HCT116 (cell line): ENCODE measurements around the gene DPF3. TPM values are rescaled to one million over a fixed set of nuclear protein-coding genes. Genes with fewer than 3 reads are reported as not detected.

Experiments used
- ATAC-seq: fragments of 200-7000 bp; cut with Tn5 transposase; 2 replicates; pipeline ENCODE4 v1.9.1; 2020; ENCODE audit warnings: mild to moderate bottlenecking, moderate library complexity
- BruUV-seq: library from RNA; stranded (reverse); fragments of 400-500 nt; replicated peaks from 2 replicates; lab custom pipeline; 2021; lab: Mats Ljungman, UMichigan
- CTCF ChIA-PET: fragments of 300-600 bp; sonication (Branson Sonifier 250); formaldehyde crosslinking; loops from one replicate; lab custom pipeline; 2021; ENCODE audit warnings: antibody characterized with exemption; lab: Charles Lee
- POLR2A ChIA-PET: fragments of 300-600, 350-600 bp; sonication (Branson Sonifier 250); formaldehyde crosslinking; loops from one replicate; lab custom pipeline; 2021; ENCODE audit warnings: antibody characterized with exemption; lab: Charles Lee
- RAD21 ChIA-PET, 2 experiments: fragments of 300-600 bp; sonication (Branson Sonifier 250); formaldehyde crosslinking; loops; one replicate each; lab custom pipeline; 2023; ENCODE audit warnings: low total read pairs in 2 of 2; ENCODE audit not compliant: uncharacterized antibody in 2 of 2, unreplicated experiment in 2 of 2, low non-redundant PET in 1 of 2; lab: Charles Lee
- DNase-seq: peaks from one replicate; pipeline ENCODE4 v3.0.0-alpha.2; 2010; ENCODE audit warnings: low read depth, low spot score
- H2AFZ ChIP-seq: fragments of 200-600 bp; shearing (Covaris generic), sonication (generic); 2 replicates; pipeline ENCODE4 v1.6.1; 2017; ENCODE audit warnings: low read depth, mixed run types, mixed read lengths, antibody characterized with exemption, low read length; ENCODE audit not compliant: poor library complexity, severe bottlenecking
- H3K27ac ChIP-seq: 2 replicates; pipeline ENCODE4 v1.5.1; 2012; ENCODE audit warnings: low read depth, low read length
- H3K27me3 ChIP-seq: fragments of 200-600 bp; sonication (generic); 2 replicates; pipeline ENCODE4 v1.6.1; 2016; ENCODE audit warnings: mixed run types, low read length, mixed read lengths; ENCODE audit not compliant: insufficient read depth
- H3K36me3 ChIP-seq, 2 experiments: fragments of 200-500 bp in 1 of 2; fragments of 200-600 bp in 1 of 2; sonication (Bioruptor generic) in 1 of 2; sonication (generic) in 1 of 2; 2 replicates each; pipeline versions ENCODE4 v1.5.1 to v1.6.1; 2014 to 2016; ENCODE audit warnings: low read length in 2 of 2, inconsistent platforms in 1 of 2, mixed read lengths in 1 of 2, mixed run types in 1 of 2; ENCODE audit not compliant: insufficient read depth in 2 of 2, control insufficient read depth in 1 of 2
- H3K4me1 ChIP-seq, 2 experiments: fragments of 200-600 bp in 1 of 2; sonication (generic) in 1 of 2; 2 replicates each; pipeline versions ENCODE4 v1.5.1 to v1.6.1; 2012 to 2017; ENCODE audit warnings: low read length in 2 of 2, inconsistent platforms in 1 of 2, mild to moderate bottlenecking in 1 of 2, mixed read lengths in 1 of 2, mixed run types in 1 of 2, moderate library complexity in 1 of 2; ENCODE audit not compliant: insufficient read depth in 2 of 2, control insufficient read depth in 1 of 2
- H3K4me2 ChIP-seq: fragments of 200-600 bp; sonication (generic); 2 replicates; pipeline ENCODE4 v1.6.1; 2017; ENCODE audit warnings: mixed run types, low read length, mixed read lengths
- H3K4me3 ChIP-seq, 2 experiments: fragments of 200-600 bp in 1 of 2; sonication (generic) in 1 of 2; replicated peaks in 1 of 2; 2 replicates each; pipeline ENCODE4 v1.5.1; 2011 to 2016; ENCODE audit warnings: low read length in 2 of 2, control low read depth in 1 of 2, low read depth in 1 of 2, mild to moderate bottlenecking in 1 of 2, mixed read lengths in 1 of 2, mixed run types in 1 of 2
- H3K79me2 ChIP-seq: fragments of 200-600 bp; sonication (generic); 2 replicates; pipeline ENCODE4 v1.6.1; 2017; ENCODE audit warnings: mild to moderate bottlenecking, mixed run types, low read length, moderate library complexity, mixed read lengths; ENCODE audit not compliant: insufficient read depth
- H3K9ac ChIP-seq: fragments of 200-600 bp; sonication (generic); 2 replicates; pipeline ENCODE4 v1.6.1; 2016; ENCODE audit warnings: low read length, mixed read lengths
- H3K9me2 ChIP-seq: fragments of 200-600 bp; sonication (generic), shearing (Covaris generic); 2 replicates; pipeline ENCODE4 v1.6.1; 2017; ENCODE audit warnings: mixed run types, mild to moderate bottlenecking, moderate library complexity; ENCODE audit not compliant: insufficient read depth
- H3K9me3 ChIP-seq, 2 experiments: fragments of 200-500 bp in 1 of 2; fragments of 200-600 bp in 1 of 2; sonication (Bioruptor generic) in 1 of 2; sonication (generic) in 1 of 2; 2 replicates each; pipeline ENCODE4 v1.6.1; 2014 to 2017; ENCODE audit warnings: low read length in 2 of 2, mixed read lengths in 2 of 2, inconsistent platforms in 1 of 2, low read depth in 1 of 2, mild to moderate bottlenecking in 1 of 2, mixed run types in 1 of 2, moderate library complexity in 1 of 2; ENCODE audit not compliant: control insufficient read depth in 1 of 2, insufficient read depth in 1 of 2
- H4K20me1 ChIP-seq: fragments of 200-600 bp; sonication (generic), shearing (Covaris generic); 2 replicates; pipeline ENCODE4 v1.6.1; 2017; ENCODE audit warnings: mixed run types, mild to moderate bottlenecking, moderate library complexity; ENCODE audit not compliant: insufficient read depth
- CEBPB ChIP-seq: IDR thresholded peaks from 2 replicates; pipeline ENCODE4 v1.6.1; 2012; ENCODE audit warnings: low read depth
- EZH2 ChIP-seq: fragments of 200-600 bp; sonication (generic); IDR thresholded peaks from 2 replicates; pipeline ENCODE4 v1.6.1; 2017; ENCODE audit warnings: antibody characterized with exemption, mixed run types
- FOSL1 ChIP-seq: IDR thresholded peaks from 2 replicates; pipeline ENCODE4 v1.6.1; 2012; ENCODE audit warnings: low read depth
- JUND ChIP-seq: IDR thresholded peaks from 2 replicates; pipeline ENCODE4 v1.6.1; 2012
- POLR2A ChIP-seq: IDR thresholded peaks from 2 replicates; pipeline ENCODE4 v1.7.0; 2011; ENCODE audit warnings: borderline replicate concordance; ENCODE audit not compliant: insufficient read depth, insufficient read length; ENCODE audit errors: extremely low read depth
- POLR2AphosphoS5 ChIP-seq: IDR thresholded peaks from 2 replicates; pipeline ENCODE4 v1.6.1; 2011; ENCODE audit warnings: mild to moderate bottlenecking, low read depth, low read length, moderate library complexity
- RAD21 ChIP-seq: IDR thresholded peaks from 2 replicates; pipeline ENCODE4 v1.6.1; 2012; ENCODE audit warnings: low read depth, mild to moderate bottlenecking
- SIN3A ChIP-seq: IDR thresholded peaks from 2 replicates; pipeline ENCODE4 v1.6.1; 2012; ENCODE audit warnings: low read depth
- SP1 ChIP-seq: IDR thresholded peaks from 2 replicates; pipeline ENCODE4 v1.6.1; 2012; ENCODE audit warnings: low read depth
- TCF7L2 ChIP-seq: IDR thresholded peaks from 2 replicates; pipeline ENCODE4 v1.7.0; 2011; ENCODE audit warnings: borderline replicate concordance, inconsistent platforms; ENCODE audit not compliant: insufficient read depth, insufficient read length; ENCODE audit errors: extremely low read depth
- YY1 ChIP-seq: IDR thresholded peaks from 2 replicates; pipeline ENCODE4 v1.6.1; 2011; ENCODE audit warnings: low read length, low read depth, moderate library complexity, mild to moderate bottlenecking; ENCODE audit not compliant: insufficient replicate concordance; ENCODE audit errors: extremely low read depth
- ZNF274 ChIP-seq: fragments of 200-500 bp; sonication (Bioruptor generic); IDR thresholded peaks from 2 replicates; pipeline ENCODE4 v1.6.1; 2014; ENCODE audit warnings: mild to moderate bottlenecking, low read depth, low read length, inconsistent platforms
- intact Hi-C: fragments of 100-400 bp; cut with micrococcal nuclease; formaldehyde crosslinking; loops from 2 replicates; pipeline ENCODE4 v1.10.0; 2022
- total RNA-seq: library from RNA; stranded (reverse); gene quantifications from one replicate; pipeline ENCODE4 v1.2.1, GENCODE V29; 2021; ENCODE audit not compliant: unreplicated experiment
- TF ChIP-seq, protein P1 (sequence below): IDR thresholded peaks from 2 replicates; pipeline ENCODE4 v1.6.1; 2012
- TF ChIP-seq, protein P2 (sequence below): IDR thresholded peaks from 2 replicates; pipeline ENCODE4 v1.6.1; 2011; ENCODE audit warnings: mild to moderate bottlenecking, low read length, moderate library complexity; ENCODE audit not compliant: insufficient replicate concordance; ENCODE audit errors: extremely low read depth

The DPF3 gene
- total RNA-seq, 1 experiment from 2014 or later: 0.27 TPM

DNA sequence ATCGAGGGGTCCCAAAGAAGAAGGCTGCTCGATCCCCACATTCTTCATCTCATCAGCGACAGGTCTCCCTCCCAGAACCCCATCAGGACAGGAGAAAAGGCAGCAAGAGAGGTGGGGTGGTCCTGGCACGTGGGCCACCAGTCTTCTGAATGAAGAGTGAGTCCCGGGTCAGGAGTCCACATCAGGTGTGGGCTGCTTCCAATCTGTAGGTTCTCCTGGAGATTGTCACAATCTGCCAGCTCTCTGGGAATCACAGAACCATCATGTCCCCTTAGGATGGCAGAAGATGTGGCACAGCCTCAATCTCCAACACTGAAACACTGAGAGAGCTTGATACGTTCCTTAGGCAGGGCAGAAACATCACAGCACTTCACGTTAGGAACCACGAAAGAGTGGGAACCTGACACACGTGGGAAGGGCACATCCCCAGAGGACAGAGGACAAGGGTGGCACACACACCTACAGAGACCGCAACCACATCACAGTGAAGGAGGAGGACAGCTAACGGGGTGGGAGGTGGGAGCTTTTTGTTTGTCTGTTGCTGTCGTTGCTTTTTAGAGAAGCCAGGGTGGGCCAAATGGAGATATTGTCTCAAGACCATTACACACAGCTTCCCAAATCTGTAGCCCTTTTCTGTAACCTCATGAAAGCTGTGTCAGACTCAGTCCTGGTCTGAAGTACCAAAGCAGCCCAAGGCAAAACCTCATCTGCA is 284.5 kb downstream of the DPF3 start (continued):
- TF ChIP-seq, protein P1, sequence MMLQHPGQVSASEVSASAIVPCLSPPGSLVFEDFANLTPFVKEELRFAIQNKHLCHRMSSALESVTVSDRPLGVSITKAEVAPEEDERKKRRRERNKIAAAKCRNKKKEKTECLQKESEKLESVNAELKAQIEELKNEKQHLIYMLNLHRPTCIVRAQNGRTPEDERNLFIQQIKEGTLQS: no peak
- TF ChIP-seq ZNF274 (no peak), EZH2 (no peak), YY1 (no peak), JUND (no peak), CEBPB (no peak), SIN3A (no peak)

DNA sequence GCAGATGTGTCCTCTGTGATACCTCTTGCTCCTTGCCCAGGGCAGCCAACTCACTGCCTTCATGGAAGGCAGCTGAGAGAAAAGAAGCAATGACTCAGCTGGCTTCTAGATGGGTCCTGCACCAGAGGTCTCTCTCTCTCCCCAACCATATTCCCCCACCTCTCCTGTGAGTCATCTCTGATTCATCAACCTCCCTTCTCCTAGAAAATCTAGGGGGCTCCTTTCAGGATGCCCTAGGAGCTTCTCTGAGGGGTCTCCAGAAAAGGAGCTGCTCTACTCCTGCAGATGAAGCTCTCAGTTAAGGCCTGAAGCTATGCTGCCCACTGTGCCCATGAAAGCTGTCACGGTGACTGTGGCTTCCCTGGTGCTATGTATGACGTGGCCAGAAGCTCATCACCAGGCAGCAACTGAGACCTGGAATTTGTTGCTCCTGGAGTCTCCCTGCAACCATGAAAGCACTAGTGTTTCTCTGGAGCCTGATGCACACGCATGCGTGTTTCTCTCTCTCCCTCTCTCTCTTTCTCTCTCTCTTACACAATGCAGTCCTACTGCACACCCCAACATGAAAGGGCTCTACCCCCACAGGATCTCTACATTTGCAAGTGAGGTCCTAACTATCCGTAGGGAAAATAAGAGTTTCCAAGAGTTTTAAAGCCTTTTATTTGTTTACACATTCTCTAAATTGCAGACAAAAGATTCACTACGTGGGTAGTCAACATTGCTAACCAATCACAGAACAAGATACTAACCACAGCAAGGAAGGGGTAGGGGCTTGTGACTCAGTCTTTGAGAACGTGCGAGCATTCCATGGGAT is 285.3 kb downstream of the DPF3 start:
- Histone ChIP-seq H3K27ac (peak overlapping the region; percentile 33; the same call in 1 of the 2 replicates), H3K9me3 (no peaks in the 10 kb centered on the region), H3K4me1 (peaks cover 7 to 20% of the 10 kb centered on the region in 2 experiments), H3K79me2 (no peaks in the 10 kb centered on the region), H3K27me3 (no peaks in the 10 kb centered on the region), H3K9ac (no peak overlapping the region; the same call in 1 of the 2 replicates), H2AFZ (peak overlapping the region; percentile 0), H3K4me2 (peak overlapping the region; percentile 57), H3K4me3 (no peak overlapping the region), H3K9me2 (no peaks in the 10 kb centered on the region; the same call in 1 of the 2 replicates), H4K20me1 (no peaks in the 10 kb centered on the region), H3K36me3 (no peaks in the 10 kb centered on the region)
- ChIA-PET POLR2A (no interaction called here), RAD21 (no interaction called here), CTCF (interaction anchor here (1.0 kb wide), 1 partner anchor 54 kb away, joined by 3 read pairs; no protein-coding TSS in a partner anchor)
- TF ChIP-seq, protein P2, sequence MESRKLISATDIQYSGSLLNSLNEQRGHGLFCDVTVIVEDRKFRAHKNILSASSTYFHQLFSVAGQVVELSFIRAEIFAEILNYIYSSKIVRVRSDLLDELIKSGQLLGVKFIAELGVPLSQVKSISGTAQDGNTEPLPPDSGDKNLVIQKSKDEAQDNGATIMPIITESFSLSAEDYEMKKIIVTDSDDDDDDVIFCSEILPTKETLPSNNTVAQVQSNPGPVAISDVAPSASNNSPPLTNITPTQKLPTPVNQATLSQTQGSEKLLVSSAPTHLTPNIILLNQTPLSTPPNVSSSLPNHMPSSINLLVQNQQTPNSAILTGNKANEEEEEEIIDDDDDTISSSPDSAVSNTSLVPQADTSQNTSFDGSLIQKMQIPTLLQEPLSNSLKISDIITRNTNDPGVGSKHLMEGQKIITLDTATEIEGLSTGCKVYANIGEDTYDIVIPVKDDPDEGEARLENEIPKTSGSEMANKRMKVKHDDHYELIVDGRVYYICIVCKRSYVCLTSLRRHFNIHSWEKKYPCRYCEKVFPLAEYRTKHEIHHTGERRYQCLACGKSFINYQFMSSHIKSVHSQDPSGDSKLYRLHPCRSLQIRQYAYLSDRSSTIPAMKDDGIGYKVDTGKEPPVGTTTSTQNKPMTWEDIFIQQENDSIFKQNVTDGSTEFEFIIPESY: no peak
- TF ChIP-seq RAD21 (0 out of 2 replicates have a peak, but pooled peaks have one; percentile 7), SP1 (0 out of 2 replicates have a peak, but pooled peaks have one; percentile 13), FOSL1 (peak; percentile 83), TCF7L2 (no peak), POLR2A (no peak), JUND (peak; percentile 70), POLR2AphosphoS5 (no peak)
- BruUV-seq: no TSS peak
- ATAC-seq (peak; percentile 76), DNase-seq (peak; percentile 33)
- intact Hi-C loops: no loop called here
